Neuronal stem cell (in vitro differentiated cells): Measurements from ENCODE around the gene ZIC2.
"Not testable (repeated sequence)": the region's sequence is repeated elsewhere in the genome, so short reads cannot be mapped to it uniquely, and the experiment has no call there.

Experiments used
- DNase-seq: peaks from one replicate; pipeline ENCODE4 v3.0.0-alpha.2; 2013; ENCODE audit warnings: low spot score
- H2AFZ ChIP-seq: one replicate; pipeline ENCODE4 v1.6.1; 2013; ENCODE audit warnings: mild to moderate bottlenecking, low read length, inconsistent platforms
- H2AK5ac ChIP-seq: 2 replicates; pipeline ENCODE4 v1.6.1; 2013; ENCODE audit warnings: low read depth, mild to moderate bottlenecking, inconsistent platforms, low read length, moderate library complexity, mixed read lengths
- H2BK120ac ChIP-seq: 2 replicates; pipeline ENCODE4 v1.6.1; 2013; ENCODE audit warnings: low read depth, mild to moderate bottlenecking, inconsistent platforms, low read length, moderate library complexity, mixed read lengths
- H2BK12ac ChIP-seq: one replicate; pipeline ENCODE4 v1.6.1; 2013; ENCODE audit warnings: low read length, inconsistent platforms
- H2BK15ac ChIP-seq: 2 replicates; pipeline ENCODE4 v1.6.1; 2013; ENCODE audit warnings: mild to moderate bottlenecking, low read length, inconsistent platforms, mixed read lengths
- H2BK5ac ChIP-seq: one replicate; pipeline ENCODE4 v1.6.1; 2013; ENCODE audit warnings: inconsistent platforms, mild to moderate bottlenecking, low read length, moderate library complexity
- H3K14ac ChIP-seq: one replicate; pipeline ENCODE4 v1.6.1; 2013; ENCODE audit warnings: low read length, inconsistent platforms
- H3K18ac ChIP-seq: 2 replicates; pipeline ENCODE4 v1.6.1; 2013; ENCODE audit warnings: low read length, inconsistent platforms
- H3K23ac ChIP-seq: 2 replicates; pipeline ENCODE4 v1.6.1; 2013; ENCODE audit warnings: low read depth, mild to moderate bottlenecking, mixed read lengths, low read length, inconsistent platforms; ENCODE audit not compliant: poor library complexity
- H3K27ac ChIP-seq: replicated peaks from 3 replicates; pipeline ENCODE4 v1.5.1; 2013; ENCODE audit warnings: low read length, inconsistent platforms
- H3K27me3 ChIP-seq, 3 experiments: 2 replicates each; pipeline ENCODE4 v1.6.1; 2013; ENCODE audit warnings: low read length in 3 of 3, mild to moderate bottlenecking in 2 of 3, inconsistent platforms in 1 of 3, low read depth in 1 of 3, mixed read lengths in 1 of 3, moderate library complexity in 1 of 3; ENCODE audit not compliant: control insufficient read depth in 3 of 3, insufficient read depth in 3 of 3
- H3K36me3 ChIP-seq, 2 donors: replicated peaks in 1 of 2; 2 replicates each; pipeline ENCODE4 v1.6.1; 2013; ENCODE audit warnings: low read length in 2 of 2; ENCODE audit not compliant: control insufficient read depth in 2 of 2, insufficient read depth in 2 of 2
- H3K4ac ChIP-seq: 2 replicates; pipeline ENCODE4 v1.6.1; 2013; ENCODE audit warnings: inconsistent platforms, mild to moderate bottlenecking, low read length, moderate library complexity
- H3K4me1 ChIP-seq, 2 donors: 1 replicate in 1 of 2; 2 replicates in 1 of 2; pipeline ENCODE4 v1.6.1; 2013; ENCODE audit warnings: low read length in 2 of 2, low read depth in 1 of 2; ENCODE audit not compliant: control insufficient read depth in 2 of 2, insufficient read depth in 1 of 2
- H3K4me2 ChIP-seq: one replicate; pipeline ENCODE4 v1.6.1; 2013; ENCODE audit warnings: mild to moderate bottlenecking, low read length, inconsistent platforms; ENCODE audit not compliant: insufficient read depth, poor library complexity, severe bottlenecking
- H3K4me3 ChIP-seq, 2 donors: 2 replicates each; pipeline ENCODE4 v1.5.1; 2013; ENCODE audit warnings: low read length in 2 of 2, mild to moderate bottlenecking in 2 of 2, inconsistent platforms in 1 of 2, moderate library complexity in 1 of 2
- H3K79me1 ChIP-seq: one replicate; pipeline ENCODE4 v1.6.1; 2013; ENCODE audit warnings: low read depth, mild to moderate bottlenecking, inconsistent platforms, low read length, moderate library complexity
- H3K9ac ChIP-seq: one replicate; pipeline ENCODE4 v1.6.1; 2013; ENCODE audit warnings: mild to moderate bottlenecking, low read depth, low read length, inconsistent platforms; ENCODE audit not compliant: poor library complexity
- H3K9me3 ChIP-seq, 2 donors: replicated peaks in 1 of 2; 2 replicates each; pipeline versions ENCODE3 to v1.6.1; 2013; ENCODE audit warnings: low read length in 2 of 2, mild to moderate bottlenecking in 2 of 2, inconsistent platforms in 1 of 2, low read depth in 1 of 2, mixed read lengths in 1 of 2, moderate library complexity in 1 of 2; ENCODE audit not compliant: control insufficient read depth in 2 of 2, insufficient read depth in 1 of 2
- H4K8ac ChIP-seq: one replicate; pipeline ENCODE4 v1.6.1; 2013; ENCODE audit warnings: low read depth, mild to moderate bottlenecking, inconsistent platforms, low read length, moderate library complexity
- H4K91ac ChIP-seq: one replicate; pipeline ENCODE4 v1.6.1; 2013; ENCODE audit warnings: low read length, low read depth, mild to moderate bottlenecking, inconsistent platforms; ENCODE audit not compliant: poor library complexity
- WGBS, 2 donors: extraction: QIAGEN DNeasy Blood & Tissue Kit; methylation state at CpG; one replicate each; pipeline ENCODE4 v1.1.7; 2013; ENCODE audit warnings: missing lambda C conversion rate in 2 of 2, mixed read lengths in 1 of 2; ENCODE audit not compliant: insufficient read length in 2 of 2, insufficient replicate concordance in 1 of 2; ENCODE audit errors: extremely low coverage in 2 of 2; 5-methylcytosine and 5-hydroxymethylcytosine counted together

The ZIC2 gene

GRCh38 chr13:100022798-100023197, 41.2 kb downstream of the ZIC2 start:
- Histone ChIP-seq H2BK5ac (no peak overlapping the region), H3K14ac (no peak overlapping the region), H4K91ac (no peak overlapping the region), H2BK120ac (no peak overlapping the region), H3K23ac (no peak overlapping the region), H3K27me3 (no peaks in the 10 kb centered on the region), H2AFZ (no peak overlapping the region), H3K4me3 (no peak overlapping the region), H3K79me1 (peaks cover 1% of the 10 kb centered on the region), H3K4me2 (no peak overlapping the region), H3K27ac (no peak overlapping the region), H3K9ac (no peak overlapping the region), H3K36me3 (no peaks in the 10 kb centered on the region), H2BK12ac (no peak overlapping the region), H4K8ac (no peak overlapping the region), H3K9me3 (no peaks in the 10 kb centered on the region), H3K18ac (no peak overlapping the region), H3K4ac (no peak overlapping the region), H2AK5ac (no peak overlapping the region), H3K4me1 (no peaks in the 10 kb centered on the region), H2BK15ac (no peak overlapping the region)
- DNase-seq: no peak
- WGBS, 2 donors: no CpG with 5 or more reads among the region's 3 CpGs

- Histone ChIP-seq H3K18ac (no peak overlapping the region), H3K14ac (no peak overlapping the region), H3K9ac (no peak overlapping the region), H2BK5ac (no peak overlapping the region), H2BK12ac (no peak overlapping the region), H4K8ac (no peak overlapping the region), H2BK120ac (no peak overlapping the region), H3K4me2 (no peak overlapping the region), H3K27me3 (no peaks in the 10 kb centered on the region), H2AFZ (no peak overlapping the region), H3K79me1 (peaks cover 1% of the 10 kb centered on the region), H2BK15ac (no peak overlapping the region), H4K91ac (no peak overlapping the region), H3K27ac (no peak overlapping the region), H3K4me3 (no peak overlapping the region), H3K36me3 (no peaks in the 10 kb centered on the region), H3K9me3 (no peaks in the 10 kb centered on the region), H3K23ac (no peak overlapping the region), H3K4me1 (no peaks in the 10 kb centered on the region), H2AK5ac (no peak overlapping the region), H3K4ac (no peak overlapping the region)
- WGBS, 2 donors: no CpG with 5 or more reads among the region's 2 CpGs
- DNase-seq: no peak
These were observed 42.4 kb downstream of the ZIC2 start for GRCh38 chr13:100024023-100024422.

GRCh38 chr13:100029933-100030332, 48.3 kb downstream of the ZIC2 start:
- Histone ChIP-seq H3K4me2 (no peak overlapping the region), H2AK5ac (no peak overlapping the region), H4K91ac (no peak overlapping the region), H3K27me3 (no peaks in the 10 kb centered on the region), H3K36me3 (no peaks in the 10 kb centered on the region), H2AFZ (no peak overlapping the region), H3K4ac (no peak overlapping the region), H3K4me1 (no peaks in the 10 kb centered on the region), H3K23ac (no peak overlapping the region), H2BK5ac (no peak overlapping the region), H2BK120ac (no peak overlapping the region), H3K27ac (no peak overlapping the region), H4K8ac (no peak overlapping the region), H3K14ac (no peak overlapping the region), H2BK12ac (no peak overlapping the region), H3K79me1 (no peaks in the 10 kb centered on the region), H3K18ac (no peak overlapping the region), H2BK15ac (no peak overlapping the region), H3K9ac (no peak overlapping the region), H3K4me3 (no peak overlapping the region), H3K9me3 (no peaks in the 10 kb centered on the region)
- no peak for DNase-seq
- WGBS, 2 donors: no CpG with 5 or more reads among the region's 1 CpG

- H3K4ac ChIP-seq, H2BK120ac ChIP-seq, H2AFZ ChIP-seq, H3K36me3 ChIP-seq, H3K79me1 ChIP-seq, DNase-seq, H3K9me3 ChIP-seq, H3K9ac ChIP-seq, H4K91ac ChIP-seq, H3K18ac ChIP-seq, H3K23ac ChIP-seq, H3K4me1 ChIP-seq, H2AK5ac ChIP-seq, H3K4me2 ChIP-seq, H3K27ac ChIP-seq, H2BK15ac ChIP-seq, H3K14ac ChIP-seq, H2BK5ac ChIP-seq, H4K8ac ChIP-seq, H3K4me3 ChIP-seq, H2BK12ac ChIP-seq, H3K27me3 ChIP-seq: not testable (repeated sequence)
- no CpG with 5 or more reads among the region's 9 CpGs for WGBS, 2 donors
These were observed 51.1 kb downstream of the ZIC2 start for GRCh38 chr13:100032642-100033041.
